ENCODE results near the gene OTOGL.
"Not testable (repeated sequence)": the region's sequence is repeated elsewhere in the genome, so short reads cannot be mapped to it uniquely, and the experiment has no call there.

OTOGL gene

GRCh38 chr12:80058586-80058985 is 40.8 kb upstream of the OTOGL start:
- H3K4me3 ChIP-seq (ENCODE audit: low read depth, low read length), result no peak overlapping the region
- no peaks in the 10 kb centered on the region for H3K9me3 ChIP-seq
- TF ChIP-seq CTCF (IDR thresholded peaks at IDR 0.05; ENCODE audit: low read depth, low read length), result no peak
- H3K4me1 ChIP-seq, result no peaks in the 10 kb centered on the region
- no peaks in the 10 kb centered on the region for H3K36me3 ChIP-seq
- DNase-seq, result no peak
- peaks cover 2% of the 10 kb centered on the region; the same call in 1 of the 2 replicates for H3K27me3 ChIP-seq

DNA sequence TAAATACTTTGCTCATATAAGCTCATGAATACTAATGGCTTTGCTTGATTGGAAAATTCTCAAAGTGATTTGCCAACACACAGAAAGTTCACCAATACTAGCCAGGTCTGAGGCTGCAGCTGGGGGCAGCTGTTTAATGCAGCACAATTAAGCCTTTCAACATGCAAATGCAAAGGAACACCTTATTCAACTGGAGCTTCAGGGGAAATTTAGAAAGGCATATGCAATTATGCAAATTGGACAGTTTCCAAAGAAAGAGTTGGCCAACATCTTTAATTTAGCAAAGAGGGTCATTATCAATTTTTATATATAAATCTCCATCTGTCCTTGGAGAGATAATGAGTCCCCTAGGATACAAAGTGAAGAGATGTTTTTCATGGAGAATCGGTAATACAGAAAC is 40.2 kb upstream of the OTOGL start:
- no peak for DNase-seq
- peaks cover 3% of the 10 kb centered on the region; the same call in 1 of the 2 replicates for H3K27me3 ChIP-seq
- H3K9me3 ChIP-seq, result no peaks in the 10 kb centered on the region
- H3K4me1 ChIP-seq, result no peaks in the 10 kb centered on the region
- H3K4me3 ChIP-seq (ENCODE audit: low read depth, low read length), result no peak overlapping the region
- no peak for TF ChIP-seq CTCF (IDR thresholded peaks at IDR 0.05; ENCODE audit: low read depth, low read length)
- no peaks in the 10 kb centered on the region for H3K36me3 ChIP-seq

DNA sequence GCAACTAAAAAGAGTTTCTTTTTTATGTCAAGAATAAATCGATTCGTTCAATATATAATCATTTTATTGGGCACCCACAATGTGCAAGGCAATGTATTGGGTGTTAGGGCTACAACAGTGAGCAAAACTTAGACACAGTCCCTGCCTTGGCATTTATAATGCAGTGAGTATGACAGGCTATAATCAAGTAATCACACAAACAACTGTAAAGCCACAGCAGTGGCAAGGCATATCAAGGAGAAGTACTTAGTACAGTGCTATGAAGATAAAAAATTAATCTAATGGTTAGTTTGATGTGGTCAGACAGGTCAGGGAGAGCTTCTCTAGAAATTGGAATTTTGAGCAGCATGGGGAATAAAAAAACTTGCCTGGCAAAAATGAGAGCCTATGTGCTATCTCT is 39.5 kb upstream of the OTOGL start:
- H3K27me3 ChIP-seq, result peaks cover 7% of the 10 kb centered on the region
- no peaks in the 10 kb centered on the region for H3K36me3 ChIP-seq
- TF ChIP-seq CTCF (IDR thresholded peaks at IDR 0.05; ENCODE audit: low read depth, low read length), result no peak
- H3K4me1 ChIP-seq, result no peaks in the 10 kb centered on the region
- no peak overlapping the region for H3K4me3 ChIP-seq (ENCODE audit: low read depth, low read length)
- no peaks in the 10 kb centered on the region for H3K9me3 ChIP-seq
- no peak for DNase-seq

GRCh38 chr12:80064269-80064668 is 35.1 kb upstream of the OTOGL start:
- Histone ChIP-seq H3K36me3 (no peaks in the 10 kb centered on the region), H3K27me3 (peaks cover 21% of the 10 kb centered on the region), H3K4me3 (ENCODE audit: low read depth, low read length) (no peak overlapping the region), H3K9me3 (no peaks in the 10 kb centered on the region), H3K4me1 (no peaks in the 10 kb centered on the region)
- DNase-seq, result no peak
- TF ChIP-seq CTCF (IDR thresholded peaks at IDR 0.05; ENCODE audit: low read depth, low read length), result no peak

DNA sequence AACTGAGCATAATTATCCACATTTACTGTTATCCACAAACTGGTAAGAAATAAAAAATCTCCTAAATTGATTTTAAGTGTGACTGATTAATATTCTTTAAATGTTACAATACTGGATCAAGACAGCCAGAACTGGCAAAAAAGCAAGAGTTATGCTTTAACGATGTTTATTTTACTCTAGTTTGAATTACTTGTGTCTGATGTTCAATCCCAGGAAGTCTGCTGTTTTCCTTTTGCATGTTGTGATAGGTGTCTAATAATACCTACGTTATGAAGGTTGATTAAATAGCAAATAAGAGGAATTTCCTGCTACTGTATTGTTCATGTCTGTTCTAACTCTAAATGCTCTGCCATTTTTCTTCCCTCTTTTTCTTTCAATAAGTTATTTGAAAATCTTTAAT is 34.4 kb upstream of the OTOGL start:
- Histone ChIP-seq H3K4me1 (no peaks in the 10 kb centered on the region), H3K9me3 (no peaks in the 10 kb centered on the region), H3K4me3 (ENCODE audit: low read depth, low read length) (no peak overlapping the region), H3K36me3 (no peaks in the 10 kb centered on the region), H3K27me3 (peaks cover 21% of the 10 kb centered on the region)
- no peak for DNase-seq
- TF ChIP-seq CTCF (IDR thresholded peaks at IDR 0.05; ENCODE audit: low read depth, low read length), result no peak

DNA sequence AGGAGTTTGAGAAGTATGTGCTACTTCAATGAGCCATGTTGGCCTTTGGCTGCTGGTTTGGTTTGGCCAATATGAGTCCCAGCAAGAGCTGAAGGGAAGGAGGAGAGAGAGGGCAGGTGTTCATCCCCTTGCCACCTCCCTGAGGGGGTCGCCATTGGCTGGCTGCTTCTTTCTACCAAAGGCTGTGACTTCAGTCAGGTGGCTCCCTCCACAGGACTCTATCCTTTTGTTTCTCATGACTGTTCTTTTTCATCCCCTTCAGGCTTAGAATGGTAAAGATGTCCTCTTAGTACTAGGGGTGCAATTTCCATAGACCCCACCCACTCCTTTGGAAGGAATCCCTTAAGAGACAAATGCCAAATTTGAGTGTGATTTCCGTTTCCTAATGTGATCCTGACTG is 31.2 kb upstream of the OTOGL start:
- Histone ChIP-seq H3K36me3 (no peaks in the 10 kb centered on the region), H3K4me3 (ENCODE audit: low read depth, low read length) (no peak overlapping the region), H3K9me3 (no peaks in the 10 kb centered on the region), H3K27me3 (peaks cover 21% of the 10 kb centered on the region), H3K4me1 (no peaks in the 10 kb centered on the region)
- no peak for DNase-seq
- TF ChIP-seq CTCF (IDR thresholded peaks at IDR 0.05; ENCODE audit: low read depth, low read length), result no peak

- not testable (repeated sequence) for H3K27me3 ChIP-seq; H3K4me3 ChIP-seq (ENCODE audit: low read depth, low read length); H3K9me3 ChIP-seq; DNase-seq; H3K36me3 ChIP-seq; H3K4me1 ChIP-seq
Measured at GRCh38 chr12:80083892-80084614, 15.3 kb upstream of the OTOGL start.
